ENCODE results near the gene AGAP1. TPM values are rescaled to one million over a fixed set of nuclear protein-coding genes. Genes with fewer than 3 reads are reported as not detected.

The AGAP1 gene
- total RNA-seq, 1 donor from 2014 or later: 17.5 TPM

DNA sequence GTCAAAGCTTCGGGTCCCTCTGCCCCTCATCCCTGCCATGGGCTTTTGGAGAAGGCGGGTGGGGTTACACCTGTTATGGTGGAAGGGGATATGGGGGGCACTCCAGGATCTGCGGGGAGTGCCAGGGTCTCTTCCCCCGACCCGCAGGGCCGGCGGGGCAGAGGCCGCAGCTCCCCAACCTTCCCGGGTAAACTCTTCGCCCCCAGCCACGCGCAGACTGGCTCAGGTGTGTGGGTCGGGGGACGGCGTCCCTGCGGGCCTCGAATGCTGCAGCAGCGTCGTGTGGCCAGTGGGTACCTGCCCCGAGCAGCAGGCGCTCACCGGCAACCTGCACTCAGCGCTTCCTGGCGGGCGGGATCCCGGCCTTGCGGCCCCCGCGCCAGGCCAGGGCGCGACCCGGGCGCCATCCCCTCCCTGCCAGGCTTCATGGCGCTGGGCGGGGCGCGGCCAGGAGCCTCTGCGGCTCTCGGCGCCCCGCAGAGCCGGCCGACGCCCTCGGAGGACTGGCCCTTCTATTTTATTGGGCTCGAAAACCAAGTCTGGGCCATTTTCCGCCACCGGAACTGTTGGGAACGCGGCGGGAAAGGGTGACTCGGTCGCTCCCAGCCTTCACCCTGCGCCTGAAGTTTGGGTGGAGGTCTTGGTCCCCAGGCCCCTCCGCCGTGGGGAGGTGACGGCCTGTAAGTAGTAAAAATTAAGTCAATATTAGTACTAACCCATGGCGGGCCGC lies 669.8 kb downstream of the AGAP1 start:
- DNase-seq (ENCODE audit: low read depth): no peak
- H3K4me3 ChIP-seq (ENCODE audit: low read depth, low read length): peak overlapping the region; percentile 27
- TF ChIP-seq, protein P1, sequence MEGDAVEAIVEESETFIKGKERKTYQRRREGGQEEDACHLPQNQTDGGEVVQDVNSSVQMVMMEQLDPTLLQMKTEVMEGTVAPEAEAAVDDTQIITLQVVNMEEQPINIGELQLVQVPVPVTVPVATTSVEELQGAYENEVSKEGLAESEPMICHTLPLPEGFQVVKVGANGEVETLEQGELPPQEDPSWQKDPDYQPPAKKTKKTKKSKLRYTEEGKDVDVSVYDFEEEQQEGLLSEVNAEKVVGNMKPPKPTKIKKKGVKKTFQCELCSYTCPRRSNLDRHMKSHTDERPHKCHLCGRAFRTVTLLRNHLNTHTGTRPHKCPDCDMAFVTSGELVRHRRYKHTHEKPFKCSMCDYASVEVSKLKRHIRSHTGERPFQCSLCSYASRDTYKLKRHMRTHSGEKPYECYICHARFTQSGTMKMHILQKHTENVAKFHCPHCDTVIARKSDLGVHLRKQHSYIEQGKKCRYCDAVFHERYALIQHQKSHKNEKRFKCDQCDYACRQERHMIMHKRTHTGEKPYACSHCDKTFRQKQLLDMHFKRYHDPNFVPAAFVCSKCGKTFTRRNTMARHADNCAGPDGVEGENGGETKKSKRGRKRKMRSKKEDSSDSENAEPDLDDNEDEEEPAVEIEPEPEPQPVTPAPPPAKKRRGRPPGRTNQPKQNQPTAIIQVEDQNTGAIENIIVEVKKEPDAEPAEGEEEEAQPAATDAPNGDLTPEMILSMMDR (conservative IDR thresholded peaks at IDR 0.05; ENCODE audit: low read depth, low read length): no peak

DNA sequence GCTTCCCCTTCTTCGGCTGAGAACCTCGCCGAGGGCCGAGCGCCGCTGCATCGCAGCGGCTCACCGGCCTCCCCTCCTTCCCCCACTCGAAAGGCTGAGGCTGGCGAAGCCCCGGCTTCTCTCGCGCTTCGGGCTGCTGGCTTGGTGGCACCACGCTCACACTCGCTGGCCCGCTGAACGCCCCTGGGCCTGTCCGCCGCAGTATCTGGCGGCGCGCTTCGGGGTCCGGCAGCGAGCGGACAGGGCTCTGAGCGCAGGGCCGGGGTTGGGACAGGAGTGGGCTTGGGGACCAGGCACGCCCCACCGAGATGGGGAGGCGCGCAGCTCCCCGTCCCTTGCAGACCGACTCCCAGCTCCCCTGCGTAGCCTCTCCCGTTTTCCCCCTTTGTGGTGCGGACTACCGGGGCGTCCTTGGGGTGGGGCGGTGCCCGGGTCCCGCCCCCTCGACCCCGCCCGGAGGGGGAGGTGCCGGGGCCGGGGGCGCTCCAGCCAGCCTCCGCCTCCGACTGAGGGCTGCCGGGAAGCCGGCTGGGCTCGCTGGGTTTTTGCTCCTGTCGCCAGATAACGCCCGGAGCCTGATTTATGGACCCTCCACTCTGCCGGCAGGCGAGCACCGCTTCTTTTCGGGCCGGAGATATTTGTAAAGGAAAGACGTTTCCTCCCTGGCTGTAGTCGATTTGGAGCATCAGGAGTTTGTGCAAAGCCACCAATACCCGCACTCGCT lies 670.5 kb downstream of the AGAP1 start:
- no peak for DNase-seq (ENCODE audit: low read depth)
- TF ChIP-seq, protein P1 (conservative IDR thresholded peaks at IDR 0.05; ENCODE audit: low read depth, low read length): no peak
- peak overlapping the region; percentile 27 for H3K4me3 ChIP-seq (ENCODE audit: low read depth, low read length)

DNA sequence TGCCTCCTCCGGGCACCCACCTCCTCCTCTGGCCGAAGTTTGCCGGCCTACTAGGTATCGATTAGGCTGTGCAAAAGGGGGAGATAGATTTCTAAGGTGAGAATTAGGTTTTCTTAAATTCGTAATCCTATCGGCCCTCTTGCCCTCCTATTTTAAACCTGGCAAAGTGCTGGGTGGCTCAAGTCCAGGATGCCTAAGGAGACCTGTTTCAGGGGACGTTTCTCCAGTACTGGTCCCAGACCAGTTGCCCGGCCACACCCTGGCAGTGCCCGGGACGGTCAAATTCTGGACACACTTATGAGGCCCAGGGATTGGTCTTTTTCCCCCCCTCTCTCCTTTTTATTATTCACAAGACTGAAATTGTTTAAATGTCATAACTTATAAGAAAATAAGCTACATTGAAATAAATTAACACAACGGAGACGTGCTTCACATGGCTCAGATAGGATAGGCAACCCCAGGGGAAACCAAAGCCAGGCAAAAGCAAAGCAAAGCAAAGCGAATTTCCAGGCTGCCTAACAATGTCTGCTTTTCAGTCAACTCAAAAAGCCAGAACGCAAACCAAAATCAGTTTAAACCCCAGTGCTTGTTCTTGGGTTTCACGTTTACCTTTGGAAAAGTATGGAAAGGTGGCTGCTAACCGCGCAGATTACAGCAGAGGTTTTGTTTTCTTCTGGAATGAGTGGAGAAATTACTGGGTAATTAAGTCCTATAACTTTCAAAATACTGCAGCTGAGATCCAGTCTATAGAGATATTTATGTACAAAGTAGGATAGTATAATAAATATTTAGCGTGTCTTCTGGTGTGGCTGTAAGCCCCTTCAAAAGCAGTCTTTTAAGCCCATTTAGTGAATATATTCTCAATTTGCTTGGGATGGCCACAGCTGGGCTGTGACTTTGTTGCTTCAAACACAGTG lies 671.3 kb downstream of the AGAP1 start:
- H3K4me3 ChIP-seq (ENCODE audit: low read depth, low read length): peak overlapping the region; percentile 27
- TF ChIP-seq, protein P1 (conservative IDR thresholded peaks at IDR 0.05; ENCODE audit: low read depth, low read length): no peak
- no peak for DNase-seq (ENCODE audit: low read depth)

DNA sequence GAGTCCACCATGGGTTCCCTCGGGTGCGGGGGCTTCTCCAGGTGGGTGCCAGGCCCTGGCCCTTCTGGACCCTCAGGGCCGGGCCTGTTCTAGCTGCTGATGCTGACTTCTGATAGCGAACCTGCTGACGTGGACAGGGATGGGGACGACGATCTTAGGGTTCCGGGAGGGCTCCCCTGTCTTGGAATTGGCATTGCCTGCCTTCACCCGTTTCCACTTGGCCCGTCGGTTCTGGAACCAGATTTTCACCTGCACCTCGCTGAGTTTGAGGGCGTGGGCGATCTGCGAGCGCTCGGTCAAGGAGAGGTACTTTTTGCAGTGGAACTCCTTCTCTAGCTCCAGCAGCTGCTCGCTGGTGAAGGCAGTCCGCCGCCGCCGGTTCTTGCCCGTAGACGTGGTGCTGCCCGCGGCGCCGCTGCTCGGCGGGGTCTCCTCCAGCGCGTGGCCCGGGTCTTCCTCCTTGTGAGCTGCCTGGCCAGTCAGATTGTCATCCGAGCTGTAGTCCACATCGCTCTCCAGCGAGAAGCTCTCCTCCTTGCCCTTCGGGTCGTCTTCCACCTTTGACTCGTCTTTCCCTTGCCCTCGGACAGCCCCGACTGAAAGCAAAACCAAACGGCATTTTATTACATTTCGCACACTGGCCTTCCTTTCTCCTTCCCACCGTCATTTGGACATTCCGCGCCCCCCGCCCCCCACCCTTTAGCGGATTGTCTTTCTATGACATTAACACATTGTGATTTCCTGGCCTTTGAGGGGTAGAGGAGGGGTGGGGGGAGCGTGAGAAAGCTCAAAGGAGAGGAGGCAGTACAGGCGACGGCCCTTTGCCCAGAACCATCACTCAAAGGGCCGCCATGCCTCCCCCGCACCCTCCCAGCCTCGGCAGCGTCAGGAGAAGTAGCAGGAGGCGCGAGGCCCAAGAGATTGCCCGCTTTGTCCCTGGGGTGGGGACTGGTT lies 672.3 kb downstream of the AGAP1 start:
- TF ChIP-seq, protein P1 (conservative IDR thresholded peaks at IDR 0.05; ENCODE audit: low read depth, low read length): no peak
- DNase-seq (ENCODE audit: low read depth): no peak
- peak overlapping the region; percentile 26 for H3K4me3 ChIP-seq (ENCODE audit: low read depth, low read length)

DNA sequence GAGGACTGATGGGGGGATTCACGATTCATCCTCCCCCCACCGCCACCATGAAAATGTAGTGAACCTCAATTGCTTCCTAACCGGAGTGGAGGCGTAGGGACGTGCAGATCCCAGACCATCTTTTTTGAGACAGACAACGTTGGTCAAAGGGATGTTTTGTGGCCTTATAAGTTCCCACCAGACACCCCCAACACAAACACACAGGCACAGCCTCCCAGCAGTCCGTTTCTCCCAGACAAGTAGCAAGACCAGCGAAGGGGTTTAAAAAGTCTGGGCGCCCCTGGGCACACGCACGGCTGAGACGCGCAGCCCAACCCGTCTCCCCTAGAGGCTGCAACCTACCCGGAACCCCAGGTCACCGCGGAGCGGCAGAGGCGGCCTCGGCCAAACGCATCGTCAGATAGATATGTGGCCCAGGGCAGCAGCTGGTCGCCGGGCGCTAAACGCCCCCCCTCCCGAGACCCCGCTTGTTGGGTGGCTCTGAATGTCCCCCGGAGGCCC lies 673.0 kb downstream of the AGAP1 start:
- TF ChIP-seq, protein P1 (conservative IDR thresholded peaks at IDR 0.05; ENCODE audit: low read depth, low read length): no peak
- peak overlapping the region; percentile 45 for H3K4me3 ChIP-seq (ENCODE audit: low read depth, low read length)
- DNase-seq (ENCODE audit: low read depth): no peak

Measured in epithelial cell of proximal tubule (primary cell).